GF-D8 (cell line): ENCODE measurements around the gene KCNK18.

Experiments used
- DNase-seq: peaks from one replicate; lab custom pipeline; 2025; lab: John Stamatoyannopoulos, UW

KCNK18 gene

DNA sequence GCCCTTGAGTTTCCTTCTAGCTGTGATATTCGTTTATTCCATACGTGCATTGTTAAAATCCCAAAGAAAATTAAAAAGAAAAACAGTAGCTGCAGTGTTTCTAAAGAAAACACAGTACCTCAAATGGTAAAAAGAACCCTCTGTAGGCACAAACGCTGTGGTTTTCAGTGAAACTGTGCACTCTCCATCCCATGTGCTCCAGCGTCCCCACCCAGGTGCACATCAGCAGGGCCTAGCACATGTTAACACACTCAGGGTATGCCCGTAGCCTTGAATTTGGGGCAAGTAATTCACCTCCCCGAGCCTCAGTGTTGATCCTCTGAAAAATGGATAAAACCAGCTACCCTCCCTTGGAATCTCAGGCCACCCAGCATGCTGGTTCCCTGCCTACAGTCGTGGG lies 53.1 kb downstream of the KCNK18 start:
- DNase-seq = no peak

- no peak for DNase-seq
Observed at GRCh38 chr10:117253908-117254307, 56.6 kb downstream of the KCNK18 start.

GRCh38 chr10:117254338-117254737 lies 57.0 kb downstream of the KCNK18 start:
- no peak for DNase-seq

GRCh38 chr10:117254774-117255735 lies 57.8 kb downstream of the KCNK18 start:
- no peak for DNase-seq

DNA sequence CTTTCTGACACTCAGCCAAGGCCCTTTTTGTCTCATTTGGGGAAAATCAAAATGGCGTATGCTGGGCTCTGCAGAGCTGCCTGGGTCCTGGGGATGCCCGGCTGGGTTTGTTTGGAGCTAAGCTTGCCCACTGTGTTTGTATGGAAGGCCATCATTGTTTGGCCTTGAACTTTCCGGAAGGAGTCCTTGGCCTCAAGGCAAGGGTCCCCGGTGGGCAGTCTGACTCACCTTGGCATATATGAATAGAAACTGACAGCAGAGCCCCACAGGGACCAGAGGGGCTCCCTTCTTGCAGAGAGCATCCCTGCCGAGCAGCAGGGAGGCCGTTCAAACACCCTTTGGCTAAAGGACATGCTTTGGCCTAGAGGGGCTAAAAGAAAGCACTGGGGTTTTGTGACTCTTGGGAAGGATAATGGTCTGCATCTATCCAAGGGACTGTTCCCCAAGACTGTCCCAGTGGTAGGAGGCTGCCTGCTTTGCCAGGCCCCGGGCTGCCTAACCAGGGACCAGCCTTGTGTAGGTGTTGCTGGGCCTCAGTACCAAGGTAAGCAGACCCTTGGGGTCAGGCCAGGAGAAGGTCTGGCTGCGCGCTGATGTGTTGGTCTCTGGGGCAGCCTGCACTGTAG lies 58.7 kb downstream of the KCNK18 start:
- no peak for DNase-seq

- no peak for DNase-seq
Observed at GRCh38 chr10:117256910-117257309, 59.6 kb downstream of the KCNK18 start.

GRCh38 chr10:117257721-117258120 lies 60.4 kb downstream of the KCNK18 start:
- DNase-seq = no peak

DNA sequence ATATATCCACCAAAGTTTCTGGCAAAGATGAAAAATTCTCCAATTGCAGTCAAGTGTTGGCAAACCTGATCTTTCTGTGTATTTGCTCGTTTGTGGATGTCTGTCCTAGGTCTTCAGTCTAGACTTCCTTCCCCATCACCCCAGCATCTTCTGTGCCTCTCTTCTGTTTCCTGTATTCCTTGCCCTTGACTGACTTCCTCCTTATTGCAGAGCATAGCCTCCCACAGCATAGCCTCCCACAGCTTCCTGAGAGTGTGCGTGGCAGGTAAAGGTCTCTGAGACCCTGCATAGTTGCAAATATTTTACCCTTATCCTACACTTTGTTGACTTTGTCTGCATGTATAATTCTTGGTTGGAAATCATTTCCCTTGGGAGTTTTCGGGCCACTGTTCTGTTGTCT lies 62.0 kb downstream of the KCNK18 start:
- peak; percentile 54 for DNase-seq
